Glutamatergic neuron (in vitro differentiated cells): ENCODE data around the gene FGF2. TPM values are rescaled to one million over a fixed set of nuclear protein-coding genes. Genes with fewer than 3 reads are reported as not detected.

Experiments used
- DNase-seq: peaks from one replicate; pipeline ENCODE4 v3.0.0; 2022
- H3K27ac Mint-ChIP-seq: one replicate; pipeline ENCODE4 v1.8.0; 2020; ENCODE audit warnings: mild to moderate bottlenecking, mixed read lengths, inconsistent platforms; ENCODE audit not compliant: unreplicated experiment
- H3K27me3 Mint-ChIP-seq: one replicate; pipeline ENCODE4 v1.8.0; 2020; ENCODE audit warnings: mild to moderate bottlenecking, moderate library complexity, mixed read lengths, inconsistent platforms; ENCODE audit not compliant: unreplicated experiment
- H3K36me3 Mint-ChIP-seq: one replicate; pipeline ENCODE4 v1.8.0; 2020; ENCODE audit warnings: mild to moderate bottlenecking, mixed read lengths, inconsistent platforms; ENCODE audit not compliant: unreplicated experiment
- H3K4me1 Mint-ChIP-seq: one replicate; pipeline ENCODE4 v1.8.0; 2020; ENCODE audit warnings: mild to moderate bottlenecking, low read depth, mixed read lengths, inconsistent platforms; ENCODE audit not compliant: unreplicated experiment
- H3K4me3 Mint-ChIP-seq: one replicate; pipeline ENCODE4 v1.8.0; 2020; ENCODE audit warnings: mild to moderate bottlenecking, mixed read lengths, inconsistent platforms; ENCODE audit not compliant: unreplicated experiment
- H3K9me3 Mint-ChIP-seq: one replicate; pipeline ENCODE4 v1.8.0; 2020; ENCODE audit warnings: mild to moderate bottlenecking, moderate library complexity, mixed read lengths, inconsistent platforms; ENCODE audit not compliant: unreplicated experiment
- total RNA-seq: library from RNA; stranded (reverse); fragmentation: NEBNext Ultra II Directional; extraction: Animal tissue kit (Norgen Biotek cat#: 25700); gene quantifications from one replicate; pipeline ENCODE4 v1.2.1, GENCODE V29; 2021; ENCODE audit not compliant: unreplicated experiment
- TF ChIP-seq, protein P1 (sequence below): fragments of 200-600 bp; sonication (generic); IDR thresholded peaks from one replicate; pipeline ENCODE4 v1.5.0; 2021; ENCODE audit not compliant: partially characterized antibody, unreplicated experiment

Gene FGF2
- total RNA-seq, 1 donor from 2014 or later, result 2.9 TPM

DNA sequence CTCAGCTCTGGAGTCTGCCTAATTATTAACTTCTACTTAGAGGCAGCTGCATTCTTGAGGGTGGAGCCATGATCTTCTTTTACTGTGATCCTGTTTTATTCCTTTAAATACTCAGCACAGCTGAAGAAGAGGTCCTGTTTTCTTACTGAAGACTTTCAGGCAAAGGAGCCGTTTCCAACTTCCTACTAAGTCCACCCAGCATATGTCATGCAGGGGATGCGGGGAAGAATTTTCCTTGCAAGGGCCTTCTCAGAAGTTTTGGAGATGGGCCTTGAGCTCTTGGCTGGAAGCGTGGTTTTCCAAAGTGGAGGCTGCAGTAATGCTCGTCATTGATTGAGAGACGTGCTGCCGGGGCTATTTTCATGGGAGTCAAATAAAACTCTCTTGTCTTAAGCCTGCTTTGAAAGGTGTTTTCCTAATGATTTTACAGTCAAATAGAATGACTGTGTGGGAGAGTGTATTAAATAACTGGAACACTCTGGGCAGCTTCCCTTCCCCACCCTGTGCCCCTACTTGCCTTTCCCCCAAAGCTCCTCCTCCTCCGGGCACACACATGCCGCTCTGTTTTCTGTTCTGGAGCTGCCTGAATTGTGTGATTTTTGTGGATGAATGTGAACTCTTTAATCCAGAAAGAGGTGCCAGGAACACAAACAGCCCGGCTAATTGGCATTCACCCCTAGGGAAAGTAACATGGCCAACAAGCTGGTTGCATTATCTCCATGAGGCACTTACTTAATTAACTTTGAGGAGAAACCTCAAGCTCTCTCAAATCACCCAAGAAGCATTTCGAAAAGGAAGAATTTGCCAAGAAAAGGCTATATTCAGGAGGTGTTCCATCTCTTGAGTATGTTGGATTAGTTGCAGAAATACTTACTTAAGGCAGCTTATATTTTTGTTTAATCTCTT, 28.1 kb downstream of the FGF2 start:
- H3K27ac Mint-ChIP-seq, result no peak overlapping the region
- H3K27me3 Mint-ChIP-seq, result no peaks in the 10 kb centered on the region
- no peaks in the 10 kb centered on the region for H3K36me3 Mint-ChIP-seq
- H3K4me3 Mint-ChIP-seq, result no peak overlapping the region
- TF ChIP-seq, protein P1, sequence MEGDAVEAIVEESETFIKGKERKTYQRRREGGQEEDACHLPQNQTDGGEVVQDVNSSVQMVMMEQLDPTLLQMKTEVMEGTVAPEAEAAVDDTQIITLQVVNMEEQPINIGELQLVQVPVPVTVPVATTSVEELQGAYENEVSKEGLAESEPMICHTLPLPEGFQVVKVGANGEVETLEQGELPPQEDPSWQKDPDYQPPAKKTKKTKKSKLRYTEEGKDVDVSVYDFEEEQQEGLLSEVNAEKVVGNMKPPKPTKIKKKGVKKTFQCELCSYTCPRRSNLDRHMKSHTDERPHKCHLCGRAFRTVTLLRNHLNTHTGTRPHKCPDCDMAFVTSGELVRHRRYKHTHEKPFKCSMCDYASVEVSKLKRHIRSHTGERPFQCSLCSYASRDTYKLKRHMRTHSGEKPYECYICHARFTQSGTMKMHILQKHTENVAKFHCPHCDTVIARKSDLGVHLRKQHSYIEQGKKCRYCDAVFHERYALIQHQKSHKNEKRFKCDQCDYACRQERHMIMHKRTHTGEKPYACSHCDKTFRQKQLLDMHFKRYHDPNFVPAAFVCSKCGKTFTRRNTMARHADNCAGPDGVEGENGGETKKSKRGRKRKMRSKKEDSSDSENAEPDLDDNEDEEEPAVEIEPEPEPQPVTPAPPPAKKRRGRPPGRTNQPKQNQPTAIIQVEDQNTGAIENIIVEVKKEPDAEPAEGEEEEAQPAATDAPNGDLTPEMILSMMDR, result no peak
- DNase-seq, result no peak
- peaks cover 4% of the 10 kb centered on the region for H3K4me1 Mint-ChIP-seq
- H3K9me3 Mint-ChIP-seq, result no peaks in the 10 kb centered on the region

DNA sequence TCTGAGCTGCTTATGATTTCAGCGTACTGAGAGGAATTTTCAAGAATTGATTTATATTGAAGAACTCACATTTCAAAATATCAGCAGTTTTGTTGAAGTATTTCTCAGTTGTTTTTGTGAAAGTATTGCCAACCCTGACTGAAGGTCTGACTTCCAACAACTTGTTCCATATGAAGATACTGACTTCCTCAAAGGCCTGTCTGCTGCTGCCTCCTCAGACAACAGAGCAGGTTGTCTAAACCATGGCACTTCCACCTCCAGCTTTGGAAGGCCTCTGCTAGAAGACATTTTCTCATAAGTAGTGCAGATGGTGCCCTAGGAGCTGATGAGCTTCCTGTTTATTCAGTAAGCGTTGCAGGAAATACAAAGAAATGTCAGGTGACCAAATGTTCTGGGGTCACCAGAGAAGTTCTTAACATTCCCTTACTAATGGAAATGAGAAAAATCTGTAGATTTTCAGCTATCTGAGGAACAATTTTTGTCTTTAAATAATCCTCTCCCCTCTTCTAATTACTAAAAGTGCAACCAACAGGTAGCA, 28.8 kb downstream of the FGF2 start:
- Mint-ChIP-seq H3K36me3 (no peaks in the 10 kb centered on the region), H3K27ac (no peak overlapping the region), H3K9me3 (no peaks in the 10 kb centered on the region), H3K4me3 (no peak overlapping the region), H3K27me3 (no peaks in the 10 kb centered on the region), H3K4me1 (peaks cover 4% of the 10 kb centered on the region)
- no peak for DNase-seq
- TF ChIP-seq, protein P1, result no peak

DNA sequence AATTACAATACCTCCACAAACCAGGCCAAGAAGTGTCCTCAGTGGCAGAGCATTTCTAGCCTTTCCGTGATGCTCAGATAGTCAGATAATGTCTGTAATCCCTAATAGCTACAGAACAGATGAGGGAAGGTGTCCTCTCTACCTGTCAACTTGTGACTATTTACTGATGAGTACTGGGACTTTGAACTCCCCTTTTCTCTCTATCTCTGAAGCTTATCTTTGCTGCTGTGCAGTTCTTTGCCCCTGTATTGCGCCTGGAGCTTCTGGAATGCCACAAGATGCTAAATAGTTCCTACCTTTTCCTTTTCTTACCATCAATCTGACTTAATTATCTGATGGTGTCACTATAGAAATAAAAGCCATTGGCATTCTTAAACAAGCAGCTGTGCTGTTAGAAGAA, 30.5 kb downstream of the FGF2 start:
- Mint-ChIP-seq H3K27ac (no peak overlapping the region), H3K9me3 (no peaks in the 10 kb centered on the region), H3K4me1 (peaks cover 4% of the 10 kb centered on the region), H3K36me3 (no peaks in the 10 kb centered on the region), H3K27me3 (no peaks in the 10 kb centered on the region), H3K4me3 (no peak overlapping the region)
- DNase-seq, result no peak
- TF ChIP-seq, protein P1, result no peak

DNA sequence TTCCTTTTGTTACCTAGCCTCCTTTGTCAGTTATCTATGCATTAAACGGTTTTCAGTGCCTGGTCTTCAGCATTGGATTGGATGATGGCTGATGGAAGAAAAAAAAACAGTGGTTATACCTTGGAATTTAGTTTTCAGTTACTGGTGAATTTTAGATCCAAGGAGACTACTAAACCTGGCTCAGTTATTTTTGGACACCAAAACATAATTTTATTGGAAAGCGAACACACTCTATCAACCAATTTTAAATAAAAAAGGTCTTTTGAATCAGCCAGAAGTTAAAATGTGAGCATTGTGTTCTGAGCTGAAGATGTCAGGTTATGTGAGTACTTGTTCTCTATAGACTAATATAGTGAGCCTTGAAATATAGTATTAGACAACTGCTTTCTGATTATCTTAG, 32.1 kb downstream of the FGF2 start:
- Mint-ChIP-seq H3K36me3 (no peaks in the 10 kb centered on the region), H3K27me3 (no peaks in the 10 kb centered on the region), H3K27ac (no peak overlapping the region), H3K4me3 (no peak overlapping the region), H3K4me1 (peaks cover 4% of the 10 kb centered on the region), H3K9me3 (no peaks in the 10 kb centered on the region)
- TF ChIP-seq, protein P1, result no peak
- no peak for DNase-seq
